Measurements from ENCODE around the gene PRAF2.

Gene PRAF2

DNA sequence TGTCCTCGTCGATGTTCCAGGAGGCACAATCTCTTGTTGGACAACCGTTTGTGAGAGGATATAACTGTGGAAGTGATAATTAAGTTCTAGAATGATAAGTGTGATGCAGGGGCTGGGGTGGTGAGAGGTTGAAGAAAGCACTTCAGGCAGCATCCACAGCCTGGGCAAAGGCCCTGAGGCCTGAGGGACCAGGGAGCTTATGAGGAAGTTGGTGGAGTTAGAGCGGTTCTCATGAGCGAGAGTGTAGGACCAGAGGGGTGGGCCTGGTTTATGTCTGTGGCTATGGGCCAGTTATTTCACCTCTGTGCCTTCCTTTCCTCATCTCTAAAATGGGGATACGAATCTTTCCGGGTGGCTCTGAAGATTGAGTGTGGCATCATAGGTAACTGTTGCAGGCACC, 12.3 kb downstream of the PRAF2 start:
- DNase-seq (ENCODE audit: low read depth), result no peak
- TF ChIP-seq, protein P1, sequence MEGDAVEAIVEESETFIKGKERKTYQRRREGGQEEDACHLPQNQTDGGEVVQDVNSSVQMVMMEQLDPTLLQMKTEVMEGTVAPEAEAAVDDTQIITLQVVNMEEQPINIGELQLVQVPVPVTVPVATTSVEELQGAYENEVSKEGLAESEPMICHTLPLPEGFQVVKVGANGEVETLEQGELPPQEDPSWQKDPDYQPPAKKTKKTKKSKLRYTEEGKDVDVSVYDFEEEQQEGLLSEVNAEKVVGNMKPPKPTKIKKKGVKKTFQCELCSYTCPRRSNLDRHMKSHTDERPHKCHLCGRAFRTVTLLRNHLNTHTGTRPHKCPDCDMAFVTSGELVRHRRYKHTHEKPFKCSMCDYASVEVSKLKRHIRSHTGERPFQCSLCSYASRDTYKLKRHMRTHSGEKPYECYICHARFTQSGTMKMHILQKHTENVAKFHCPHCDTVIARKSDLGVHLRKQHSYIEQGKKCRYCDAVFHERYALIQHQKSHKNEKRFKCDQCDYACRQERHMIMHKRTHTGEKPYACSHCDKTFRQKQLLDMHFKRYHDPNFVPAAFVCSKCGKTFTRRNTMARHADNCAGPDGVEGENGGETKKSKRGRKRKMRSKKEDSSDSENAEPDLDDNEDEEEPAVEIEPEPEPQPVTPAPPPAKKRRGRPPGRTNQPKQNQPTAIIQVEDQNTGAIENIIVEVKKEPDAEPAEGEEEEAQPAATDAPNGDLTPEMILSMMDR (conservative IDR thresholded peaks at IDR 0.05; ENCODE audit: low read depth, low read length), result no peak
- H3K4me3 ChIP-seq (ENCODE audit: low read depth, low read length), result no peak overlapping the region

DNA sequence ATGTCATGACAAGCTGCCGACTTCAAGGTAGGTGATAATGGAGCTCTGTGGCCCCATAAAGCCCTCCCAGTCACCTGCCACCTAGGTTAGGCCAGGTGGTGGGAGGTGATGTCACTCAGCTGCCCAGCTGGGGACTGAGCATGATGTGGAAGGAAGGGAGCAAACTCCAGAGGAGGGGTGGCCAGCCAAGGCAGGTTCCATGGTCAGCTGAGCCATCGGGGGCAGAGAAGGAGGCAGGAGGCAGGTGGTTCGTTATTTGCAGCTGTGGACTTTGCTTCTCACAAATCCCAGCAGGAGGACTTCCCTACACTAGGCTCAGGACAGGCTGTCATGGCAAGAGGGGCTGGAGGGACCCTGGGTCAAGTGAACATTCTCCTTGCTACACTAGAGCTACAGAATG, 12.9 kb downstream of the PRAF2 start:
- no peak for DNase-seq (ENCODE audit: low read depth)
- TF ChIP-seq, protein P1 (conservative IDR thresholded peaks at IDR 0.05; ENCODE audit: low read depth, low read length), result no peak
- H3K4me3 ChIP-seq (ENCODE audit: low read depth, low read length), result no peak overlapping the region

DNA sequence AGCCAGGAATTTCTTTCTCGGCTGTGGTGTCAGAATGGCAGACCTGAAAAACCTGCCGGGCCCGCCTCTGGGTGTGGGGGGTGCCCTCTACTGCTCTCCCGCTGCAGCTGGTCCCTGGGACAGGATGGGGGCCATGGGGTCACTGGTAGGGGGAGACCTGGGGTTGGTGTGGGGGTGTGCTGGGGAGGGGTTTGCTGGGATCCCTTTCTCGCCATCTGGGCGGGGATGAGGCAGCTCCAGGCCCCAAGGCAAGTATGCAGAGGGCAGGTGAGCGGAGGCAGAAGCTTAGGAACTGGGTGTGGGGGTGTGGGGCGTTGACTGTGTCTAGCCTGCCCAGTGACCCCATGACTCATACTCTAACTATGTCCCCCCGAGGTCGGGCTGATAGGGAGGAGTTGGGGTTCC, 14.1 kb downstream of the PRAF2 start:
- no peak overlapping the region for H3K4me3 ChIP-seq (ENCODE audit: low read depth, low read length)
- no peak for DNase-seq (ENCODE audit: low read depth)
- TF ChIP-seq, protein P1 (conservative IDR thresholded peaks at IDR 0.05; ENCODE audit: low read depth, low read length), result no peak

DNA sequence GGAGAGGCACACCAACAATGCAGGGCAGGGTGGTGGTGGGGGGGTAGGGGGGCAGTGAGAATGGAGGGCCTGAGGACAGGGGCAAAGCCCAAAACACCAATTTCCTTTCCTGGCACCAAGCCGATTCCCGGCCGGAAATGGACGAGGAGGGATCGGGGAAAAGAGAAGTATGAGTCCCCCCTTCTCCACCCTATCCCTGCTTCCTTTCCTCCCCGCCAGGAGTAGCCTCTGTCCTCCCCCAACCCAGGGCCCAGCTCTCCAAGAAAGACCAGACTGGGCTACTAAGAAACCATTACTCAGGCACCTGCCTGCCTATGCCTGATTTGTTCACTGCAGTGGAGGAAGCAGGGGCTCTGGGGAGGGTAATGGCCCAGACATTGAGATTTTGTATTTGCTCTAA, 14.6 kb downstream of the PRAF2 start:
- TF ChIP-seq, protein P1 (conservative IDR thresholded peaks at IDR 0.05; ENCODE audit: low read depth, low read length), result no peak
- DNase-seq (ENCODE audit: low read depth), result no peak
- no peak overlapping the region for H3K4me3 ChIP-seq (ENCODE audit: low read depth, low read length)

DNA sequence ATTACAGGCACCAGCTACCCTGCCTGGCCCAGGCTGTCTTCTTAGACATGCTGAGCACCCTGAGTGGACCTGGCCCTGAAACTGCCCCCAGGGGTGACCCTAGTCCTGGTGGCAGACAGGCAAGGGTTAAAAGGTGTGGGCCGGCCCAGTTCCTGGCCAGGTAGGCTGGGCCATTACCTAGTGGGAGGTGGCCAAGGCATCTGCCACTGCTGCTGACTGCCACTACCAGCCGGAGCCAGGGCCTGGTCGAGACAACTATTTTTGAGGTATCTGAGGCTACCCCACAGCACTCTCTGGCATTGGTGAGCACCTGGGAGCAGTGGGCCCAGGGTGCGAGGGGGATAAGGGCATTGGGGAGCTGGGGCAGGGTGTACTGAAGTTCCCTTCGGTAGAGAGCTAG, 15.0 kb downstream of the PRAF2 start, which contains the start of gene CCDC120:
Gene CCDC120, plus strand, starts transcription at position 206 of the 400 bp plus-strand sequence. CDS start 3,043 bp downstream, outside the sequence.
- TF ChIP-seq, protein P1 (conservative IDR thresholded peaks at IDR 0.05; ENCODE audit: low read depth, low read length), result no peak
- H3K4me3 ChIP-seq (ENCODE audit: low read depth, low read length), result no peak within 1 kb of the TSS
- DNase-seq (ENCODE audit: low read depth), result no peak

DNA sequence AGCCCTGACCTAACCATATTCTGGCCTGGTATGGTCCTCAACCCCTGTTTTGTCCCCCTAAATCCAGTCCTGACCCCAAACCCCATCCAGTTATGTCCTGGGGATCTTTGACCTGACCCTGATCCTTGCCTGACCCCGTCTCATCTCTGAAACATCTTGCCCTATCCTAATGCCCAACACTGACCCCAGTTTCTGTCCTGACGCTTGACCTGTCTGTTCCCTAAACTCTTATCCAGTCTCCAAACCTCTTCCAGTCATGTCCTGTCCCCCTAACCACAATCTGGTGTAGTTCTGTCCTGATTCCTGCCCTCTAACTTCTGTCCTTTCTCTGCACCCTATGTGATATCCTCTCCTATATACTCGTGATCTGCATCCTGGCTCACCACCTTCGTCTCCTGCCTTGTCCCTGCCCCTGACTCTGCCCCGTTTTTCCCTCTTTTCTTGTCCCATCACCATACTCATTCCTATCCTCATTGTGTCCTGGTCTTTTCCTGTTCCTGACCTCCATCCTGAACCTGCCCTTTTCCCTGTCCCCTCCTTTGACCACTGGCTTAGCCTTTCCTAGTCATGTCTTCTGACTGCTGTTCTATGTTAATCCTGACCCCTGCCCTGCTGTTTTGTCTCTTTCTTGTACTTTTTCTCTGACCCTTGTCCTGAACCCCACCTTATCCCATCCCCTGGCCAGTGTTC, 19.6 kb downstream of the PRAF2 start:
- H3K4me3 ChIP-seq (ENCODE audit: low read depth, low read length), result peak overlapping the region; percentile 65
- TF ChIP-seq, protein P1 (conservative IDR thresholded peaks at IDR 0.05; ENCODE audit: low read depth, low read length), result no peak
- no peak for DNase-seq (ENCODE audit: low read depth)

Measured in choroid plexus epithelial cell (primary cell).